ENCODE measurements around the gene SMAD5.

DNA sequence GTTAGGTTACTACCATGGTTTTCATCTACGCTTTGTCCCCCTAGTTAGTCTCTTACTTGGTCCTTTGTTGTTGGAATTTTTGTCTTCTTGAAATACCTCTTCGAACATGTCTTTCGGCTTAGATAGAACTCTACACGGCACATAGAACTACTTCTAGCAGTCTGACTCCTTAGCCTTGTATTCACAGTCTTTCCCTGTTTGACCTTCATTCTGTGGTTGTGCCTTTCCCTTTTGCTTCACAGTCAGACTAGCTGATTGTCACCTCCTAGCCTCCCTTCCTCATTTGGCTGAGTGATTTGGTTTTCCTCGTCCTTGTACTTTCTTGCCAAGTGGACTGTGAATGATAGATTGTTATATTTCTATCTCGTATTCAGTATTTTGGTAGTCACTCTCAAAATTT is 10.7 kb downstream of the SMAD5 start:
- no peak for TF ChIP-seq EZH2 (IDR thresholded peaks at IDR 0.05; ENCODE audit: insufficient read depth, low read length)
- TF ChIP-seq, protein P1, sequence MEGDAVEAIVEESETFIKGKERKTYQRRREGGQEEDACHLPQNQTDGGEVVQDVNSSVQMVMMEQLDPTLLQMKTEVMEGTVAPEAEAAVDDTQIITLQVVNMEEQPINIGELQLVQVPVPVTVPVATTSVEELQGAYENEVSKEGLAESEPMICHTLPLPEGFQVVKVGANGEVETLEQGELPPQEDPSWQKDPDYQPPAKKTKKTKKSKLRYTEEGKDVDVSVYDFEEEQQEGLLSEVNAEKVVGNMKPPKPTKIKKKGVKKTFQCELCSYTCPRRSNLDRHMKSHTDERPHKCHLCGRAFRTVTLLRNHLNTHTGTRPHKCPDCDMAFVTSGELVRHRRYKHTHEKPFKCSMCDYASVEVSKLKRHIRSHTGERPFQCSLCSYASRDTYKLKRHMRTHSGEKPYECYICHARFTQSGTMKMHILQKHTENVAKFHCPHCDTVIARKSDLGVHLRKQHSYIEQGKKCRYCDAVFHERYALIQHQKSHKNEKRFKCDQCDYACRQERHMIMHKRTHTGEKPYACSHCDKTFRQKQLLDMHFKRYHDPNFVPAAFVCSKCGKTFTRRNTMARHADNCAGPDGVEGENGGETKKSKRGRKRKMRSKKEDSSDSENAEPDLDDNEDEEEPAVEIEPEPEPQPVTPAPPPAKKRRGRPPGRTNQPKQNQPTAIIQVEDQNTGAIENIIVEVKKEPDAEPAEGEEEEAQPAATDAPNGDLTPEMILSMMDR (IDR thresholded peaks at IDR 0.05; ENCODE audit: insufficient read depth, low read depth, low read length): no peak

All from astrocyte (in vitro differentiated cells and primary cell).